Esophagus squamous epithelium (tissue), 4 donors: ENCODE data around the gene OCA2.
A peak's percentile ranks its signal among the peaks of the same experiment; 100 is the strongest.

Experiments
- POLR2A ChIP-seq, 4 donors: fragments of 450-650 bp; IDR thresholded peaks; one replicate each; pipeline ENCODE4 v1.6.1; 2017; ENCODE audit warnings: antibody characterized with exemption in 4 of 4, mild to moderate bottlenecking in 4 of 4, moderate library complexity in 3 of 4
- TF ChIP-seq, protein P1 (sequence below), 6 experiments: fragments of 450-650 bp in 4 of 6; fragments of 200-600 bp in 2 of 6; sonication (generic) in 2 of 6; IDR thresholded peaks; one replicate each; pipeline ENCODE4 v1.5.1; 2016 to 2019; ENCODE audit warnings: antibody characterized with exemption in 6 of 6, mild to moderate bottlenecking in 4 of 6, moderate library complexity in 4 of 6

- TF ChIP-seq, protein P1, sequence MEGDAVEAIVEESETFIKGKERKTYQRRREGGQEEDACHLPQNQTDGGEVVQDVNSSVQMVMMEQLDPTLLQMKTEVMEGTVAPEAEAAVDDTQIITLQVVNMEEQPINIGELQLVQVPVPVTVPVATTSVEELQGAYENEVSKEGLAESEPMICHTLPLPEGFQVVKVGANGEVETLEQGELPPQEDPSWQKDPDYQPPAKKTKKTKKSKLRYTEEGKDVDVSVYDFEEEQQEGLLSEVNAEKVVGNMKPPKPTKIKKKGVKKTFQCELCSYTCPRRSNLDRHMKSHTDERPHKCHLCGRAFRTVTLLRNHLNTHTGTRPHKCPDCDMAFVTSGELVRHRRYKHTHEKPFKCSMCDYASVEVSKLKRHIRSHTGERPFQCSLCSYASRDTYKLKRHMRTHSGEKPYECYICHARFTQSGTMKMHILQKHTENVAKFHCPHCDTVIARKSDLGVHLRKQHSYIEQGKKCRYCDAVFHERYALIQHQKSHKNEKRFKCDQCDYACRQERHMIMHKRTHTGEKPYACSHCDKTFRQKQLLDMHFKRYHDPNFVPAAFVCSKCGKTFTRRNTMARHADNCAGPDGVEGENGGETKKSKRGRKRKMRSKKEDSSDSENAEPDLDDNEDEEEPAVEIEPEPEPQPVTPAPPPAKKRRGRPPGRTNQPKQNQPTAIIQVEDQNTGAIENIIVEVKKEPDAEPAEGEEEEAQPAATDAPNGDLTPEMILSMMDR (IDR thresholded peaks at IDR 0.05), result peak in 1 of 6 experiments; percentile 36
- TF ChIP-seq POLR2A (IDR thresholded peaks at IDR 0.05), result no peak
These were observed 229.3 kb downstream of the OCA2 start for GRCh38 chr15:27869697-27870281.
